Thoracic aorta (tissue), 2 donors: Measurements from ENCODE around the gene SF3B4. TPM values are rescaled to one million over a fixed set of nuclear protein-coding genes. Genes with fewer than 3 reads are reported as not detected.

Experiments used
- ATAC-seq: fragments of 150-250 bp; one replicate; pipeline ENCODE4 v1.8.0; 2017; ENCODE audit warnings: low read depth; ENCODE audit not compliant: insufficient number of reproducible peaks, low FRiP score
- DNase-seq: peaks from one replicate; pipeline ENCODE4 v3.0.0-alpha.2; 2020; ENCODE audit warnings: low spot score
- H3K27ac ChIP-seq, 2 donors: fragments of 200-600 bp; sonication (generic); 1 replicate in 1 of 2; 2 replicates in 1 of 2; pipeline ENCODE4 v1.5.1; 2016; ENCODE audit warnings: mild to moderate bottlenecking in 2 of 2, moderate library complexity in 2 of 2
- H3K27me3 ChIP-seq: fragments of 200-600 bp; sonication (generic); replicated peaks from 2 replicates; pipeline ENCODE4 v1.6.0; 2016; ENCODE audit warnings: mild to moderate bottlenecking; ENCODE audit not compliant: insufficient read depth
- H3K36me3 ChIP-seq: fragments of 200-600 bp; sonication (generic); one replicate; pipeline ENCODE4 v1.5.1; 2016
- H3K4me1 ChIP-seq, 2 donors: fragments of 200-600 bp; sonication (generic); 1 replicate in 1 of 2; 2 replicates in 1 of 2; pipeline versions ENCODE4 v1.5.1 to v1.6.0; 2016; ENCODE audit warnings: low read depth in 2 of 2, mild to moderate bottlenecking in 1 of 2; ENCODE audit not compliant: control insufficient read depth in 1 of 2
- H3K4me3 ChIP-seq: fragments of 200-600 bp; sonication (generic); 2 replicates; pipeline ENCODE4 v1.5.1; 2016; ENCODE audit warnings: mild to moderate bottlenecking
- H3K9me3 ChIP-seq: fragments of 200-600 bp; sonication (generic); 2 replicates; pipeline ENCODE4 v1.5.1; 2016
- CTCF ChIP-seq: fragments of 200-600 bp; sonication (generic); IDR thresholded peaks from one replicate; pipeline ENCODE4 v1.5.1; 2019; ENCODE audit warnings: antibody characterized with exemption
- total RNA-seq, 2 donors: library from RNA; depleted of rRNA; stranded (reverse); fragments of >200 nt; gene quantifications; one replicate each; pipeline versions ENCODE4 v1.1.0 to v1.2.3, GENCODE V29; 2016

The SF3B4 gene
- total RNA-seq, 2 donors from 2014 or later, result 14.5 to 15.4 TPM

- H3K36me3 ChIP-seq, result peaks cover 2% of the 10 kb centered on the region
- H3K27me3 ChIP-seq, result no peaks in the 10 kb centered on the region
- H3K4me3 ChIP-seq, result peak overlapping the region; percentile 93
- H3K27ac ChIP-seq, result peak overlapping the region; percentile 63 to 82
- no peak for TF ChIP-seq CTCF
- no peak for ATAC-seq
- no peaks in the 10 kb centered on the region for H3K9me3 ChIP-seq
- peaks cover 7 to 27% of the 10 kb centered on the region in 2 donors for H3K4me1 ChIP-seq
- no peak for DNase-seq
These were observed 10.7 kb downstream of the SF3B4 start for GRCh38 chr1:149916898-149917252.

- ATAC-seq (no peak), DNase-seq (no peak)
- no peaks in the 10 kb centered on the region for H3K27me3 ChIP-seq
- peaks cover 7% of the 10 kb centered on the region for H3K36me3 ChIP-seq
- H3K27ac ChIP-seq, result peak overlapping the region; percentile 63 to 82
- peaks cover 7 to 27% of the 10 kb centered on the region in 2 donors for H3K4me1 ChIP-seq
- no peaks in the 10 kb centered on the region for H3K9me3 ChIP-seq
- TF ChIP-seq CTCF, result no peak
- H3K4me3 ChIP-seq, result peak overlapping the region; percentile 93
These were observed 11.3 kb downstream of the SF3B4 start for GRCh38 chr1:149916193-149916897.

- Histone ChIP-seq H3K27me3 (no peaks in the 10 kb centered on the region), H3K36me3 (peaks cover 13% of the 10 kb centered on the region), H3K27ac (peak overlapping the region; percentile 63 to 77), H3K4me1 (peaks cover 7 to 27% of the 10 kb centered on the region in 2 donors), H3K4me3 (peak overlapping the region; percentile 93), H3K9me3 (no peaks in the 10 kb centered on the region)
- ATAC-seq (no peak), DNase-seq (no peak)
- no peak for TF ChIP-seq CTCF
These were observed 12.0 kb downstream of the SF3B4 start for GRCh38 chr1:149915429-149916192.

GRCh38 chr1:149914545-149914944 lies 13.1 kb downstream of the SF3B4 start:
- Histone ChIP-seq H3K36me3 (peaks cover 19% of the 10 kb centered on the region), H3K4me3 (no peak overlapping the region), H3K4me1 (peaks cover 7 to 27% of the 10 kb centered on the region in 2 donors), H3K27me3 (no peaks in the 10 kb centered on the region), H3K27ac (no peak overlapping the region), H3K9me3 (no peaks in the 10 kb centered on the region)
- DNase-seq (no peak), ATAC-seq (no peak)
- no peak for TF ChIP-seq CTCF

GRCh38 chr1:149906570-149907075 lies 21.0 kb downstream of the SF3B4 start:
- no peaks in the 10 kb centered on the region for H3K9me3 ChIP-seq
- H3K27me3 ChIP-seq, result no peaks in the 10 kb centered on the region
- no peak for ATAC-seq
- H3K4me3 ChIP-seq, result no peak overlapping the region
- TF ChIP-seq CTCF, result no peak
- no peak overlapping the region for H3K27ac ChIP-seq
- no peaks in the 10 kb centered on the region for H3K4me1 ChIP-seq
- H3K36me3 ChIP-seq, result peaks cover 33% of the 10 kb centered on the region
- DNase-seq, result no peak
